K562 (cell line): ENCODE measurements around the gene NHLRC2. TPM values are rescaled to one million over a fixed set of nuclear protein-coding genes. Genes with fewer than 3 reads are reported as not detected.
A peak's percentile ranks its signal among the peaks of the same experiment; 100 is the strongest.

Experiments
- ELK1 ChIP-seq: sonication (generic); formaldehyde crosslinking; IDR thresholded peaks from 2 replicates; pipeline ENCODE4 v1.8.1; 2022; ENCODE audit warnings: missing genetic modification reagents
- ESRRB ChIP-seq: fragments of 250-450 bp; sonication (Bioruptor Pico); IDR thresholded peaks from 2 replicates; pipeline ENCODE4 v1.5.0; 2020; ENCODE audit warnings: mild to moderate bottlenecking, moderate library complexity, borderline replicate concordance
- GATAD2A ChIP-seq: fragments of 450-650 bp; IDR thresholded peaks from 2 replicates; pipeline ENCODE4 v1.6.1; 2017
- HLTF ChIP-seq: fragments of 450-650 bp; IDR thresholded peaks from 2 replicates; pipeline ENCODE4 v1.6.1; 2016
- MCM5 ChIP-seq: fragments of 450-650 bp; IDR thresholded peaks from 2 replicates; pipeline ENCODE4 v1.6.1; 2016; ENCODE audit warnings: low read depth
- NR4A1 ChIP-seq, 2 experiments: fragments of 250-450 bp in 1 of 2; fragments of 450-650 bp in 1 of 2; sonication (Bioruptor Pico) in 1 of 2; IDR thresholded peaks; 2 replicates each; pipeline versions ENCODE4 v1.4.0 to v1.6.1; 2016 to 2020; ENCODE audit warnings: mild to moderate bottlenecking in 2 of 2, missing compliant biosample characterization in 1 of 2, missing genetic modification characterization in 1 of 2, moderate library complexity in 1 of 2
- POLR2H ChIP-seq: IDR thresholded peaks from 2 replicates; pipeline ENCODE4 v1.6.1; 2016; ENCODE audit warnings: missing genetic modification characterization, low read depth, mild to moderate bottlenecking, control low read depth, missing compliant biosample characterization, moderate library complexity
- RBM17 ChIP-seq: fragments of 200-400 bp; formaldehyde crosslinking; IDR thresholded peaks from 2 replicates; pipeline ENCODE4 v1.6.1; 2017; ENCODE audit warnings: low read depth, mild to moderate bottlenecking, low read length, borderline replicate concordance
- ZBTB11 ChIP-seq, 3 experiments: fragments of 200-800 bp in 1 of 3; fragments of 250-450 bp in 1 of 3; fragments of 450-650 bp in 1 of 3; sonication (Bioruptor Pico) in 1 of 3; sonication (Bioruptor generic) in 1 of 3; formaldehyde crosslinking in 1 of 3; IDR thresholded peaks; 2 replicates each; pipeline versions ENCODE4 v1.6.1 to v1.8.0; 2016 to 2022; ENCODE audit warnings: mild to moderate bottlenecking in 2 of 3, missing genetic modification characterization in 2 of 3, missing compliant biosample characterization in 1 of 3, moderate library complexity in 1 of 3
- ZEB2 ChIP-seq: fragments of 450-650 bp; IDR thresholded peaks from 2 replicates; pipeline ENCODE4 v1.6.1; 2016
- ZNF124 ChIP-seq: sonication (generic); formaldehyde crosslinking; IDR thresholded peaks from 2 replicates; pipeline ENCODE4 v1.8.1; 2022; ENCODE audit warnings: missing genetic modification reagents
- ZNF76 ChIP-seq: fragments of 250-450 bp; sonication (Bioruptor Pico); IDR thresholded peaks from 2 replicates; pipeline ENCODE4 v1.4.0; 2020; ENCODE audit warnings: mild to moderate bottlenecking, moderate library complexity, borderline replicate concordance
- polyA plus RNA-seq, 8 experiments: library from polyadenylated mRNA; depleted of rRNA in 4 of 8; stranded (reverse) in 5 of 8; unstranded in 3 of 8; fragments of >200 nt; fragmentation: Nextera tagmentation in 2 of 8; fragmentation: Illumina TruSeq in 1 of 8; extraction: Ambion mirVana in 2 of 8; extraction: Trizol in 1 of 8; gene quantifications; 2 replicates each; pipeline versions ENCODE4 v1.2.1 to v1.2.3, GENCODE V29; 2011 to 2014; ENCODE audit warnings: inconsistent platforms in 1 of 8, missing spikeins in 1 of 8
- total RNA-seq, 7 experiments: library from RNA; depleted of rRNA in 6 of 7; stranded (reverse); fragments of >200 nt in 6 of 7; fragmentation: Illumina TruSeq in 2 of 7; extraction: Trizol in 2 of 7; gene quantifications; 2 replicates each; pipeline versions ENCODE4 v1.2.1 to v1.2.3, GENCODE V29; 2011 to 2021; ENCODE audit warnings: low replicate concordance in 1 of 7
- TF ChIP-seq, protein P1 (sequence below), 2 experiments: fragments of 450-650 bp in 1 of 2; IDR thresholded peaks; 2 replicates each; pipeline ENCODE4 v1.6.1; 2011 to 2017; ENCODE audit warnings: low read depth in 2 of 2, antibody characterized with exemption in 1 of 2, borderline replicate concordance in 1 of 2, low read length in 1 of 2, mild to moderate bottlenecking in 1 of 2, mixed read lengths in 1 of 2; ENCODE audit not compliant: control insufficient read depth in 1 of 2
- TF ChIP-seq, protein P2 (sequence below): fragments of 250-450 bp; sonication (Bioruptor Pico); IDR thresholded peaks from 2 replicates; pipeline ENCODE4 v1.8.0; 2022; ENCODE audit warnings: moderate library complexity, mild to moderate bottlenecking, inconsistent platforms
- TF ChIP-seq, protein P3 (sequence below): fragments of 450-650 bp; IDR thresholded peaks from 2 replicates; pipeline ENCODE4 v1.6.1; 2014; ENCODE audit warnings: low read depth, mild to moderate bottlenecking, moderate library complexity, borderline replicate concordance

NHLRC2 gene
- total and polyA plus RNA-seq, 9 of the 15 experiments (the other 6 are each of a cell fraction or from before 2014, with no cell fraction given), result 1.5 to 22.4 (median 10.3) TPM

DNA sequence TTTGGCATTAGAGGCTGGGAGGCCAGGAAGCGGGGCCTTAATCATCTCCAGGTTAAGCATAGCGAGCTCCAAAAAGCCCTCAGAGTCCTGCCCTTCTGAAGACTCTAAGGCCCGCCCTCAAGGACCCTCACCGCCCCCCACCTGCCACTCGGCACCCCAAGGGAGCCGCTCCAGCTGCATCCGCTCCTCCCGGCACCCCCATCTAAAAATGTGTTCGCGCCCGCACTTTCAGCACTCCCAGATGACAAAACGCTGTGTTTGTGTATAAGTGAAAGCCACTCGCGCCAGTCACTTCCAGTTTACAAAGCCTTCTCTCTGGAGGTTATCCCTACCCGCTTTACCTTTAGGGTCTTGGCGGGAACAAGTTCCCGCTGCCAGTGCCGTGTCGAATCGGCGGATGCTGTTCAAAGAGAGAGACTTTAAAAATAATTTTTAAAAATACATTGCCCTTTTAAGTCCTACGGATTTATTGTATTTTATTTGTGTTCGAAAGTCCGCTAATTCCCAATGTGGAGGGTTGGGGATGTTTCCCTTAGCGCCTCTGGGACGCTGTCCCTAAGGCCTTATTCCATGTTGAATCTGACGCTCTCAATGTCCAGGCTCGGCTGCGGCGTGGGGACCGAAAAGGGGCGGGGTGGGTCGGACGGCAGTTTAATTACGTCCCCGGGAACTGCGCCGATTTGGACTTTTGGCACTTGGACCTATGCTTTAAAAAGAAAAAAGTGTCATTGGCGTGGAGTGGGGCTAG, at the start of gene NHLRC2, which contains the start of gene DCLRE1A (continued):
- TF ChIP-seq ELK1 (CRISPR knock-in tag) (no peak), GATAD2A (no peak), ZNF124 (CRISPR knock-in tag) (no peak), POLR2H (tag) (peak; percentile 24; the same call in 1 of the 2 replicates), ZBTB11 (CRISPR knock-in tag; IDR thresholded peaks at IDR 0.05) (peak in 1 of 3 experiments; percentile 58; a peak in 1 of 6 replicates), NR4A1 (CRISPR knock-in tag; IDR thresholded peaks at IDR 0.05) (no peak), NR4A1 (tag; IDR thresholded peaks at IDR 0.05) (no peak), MCM5 (no peak), HLTF (no peak), ESRRB (no peak), ZNF76 (CRISPR knock-in tag) (no peak), ZEB2 (peak; percentile 100), RBM17 (no peak)
- TF ChIP-seq, protein P1, sequence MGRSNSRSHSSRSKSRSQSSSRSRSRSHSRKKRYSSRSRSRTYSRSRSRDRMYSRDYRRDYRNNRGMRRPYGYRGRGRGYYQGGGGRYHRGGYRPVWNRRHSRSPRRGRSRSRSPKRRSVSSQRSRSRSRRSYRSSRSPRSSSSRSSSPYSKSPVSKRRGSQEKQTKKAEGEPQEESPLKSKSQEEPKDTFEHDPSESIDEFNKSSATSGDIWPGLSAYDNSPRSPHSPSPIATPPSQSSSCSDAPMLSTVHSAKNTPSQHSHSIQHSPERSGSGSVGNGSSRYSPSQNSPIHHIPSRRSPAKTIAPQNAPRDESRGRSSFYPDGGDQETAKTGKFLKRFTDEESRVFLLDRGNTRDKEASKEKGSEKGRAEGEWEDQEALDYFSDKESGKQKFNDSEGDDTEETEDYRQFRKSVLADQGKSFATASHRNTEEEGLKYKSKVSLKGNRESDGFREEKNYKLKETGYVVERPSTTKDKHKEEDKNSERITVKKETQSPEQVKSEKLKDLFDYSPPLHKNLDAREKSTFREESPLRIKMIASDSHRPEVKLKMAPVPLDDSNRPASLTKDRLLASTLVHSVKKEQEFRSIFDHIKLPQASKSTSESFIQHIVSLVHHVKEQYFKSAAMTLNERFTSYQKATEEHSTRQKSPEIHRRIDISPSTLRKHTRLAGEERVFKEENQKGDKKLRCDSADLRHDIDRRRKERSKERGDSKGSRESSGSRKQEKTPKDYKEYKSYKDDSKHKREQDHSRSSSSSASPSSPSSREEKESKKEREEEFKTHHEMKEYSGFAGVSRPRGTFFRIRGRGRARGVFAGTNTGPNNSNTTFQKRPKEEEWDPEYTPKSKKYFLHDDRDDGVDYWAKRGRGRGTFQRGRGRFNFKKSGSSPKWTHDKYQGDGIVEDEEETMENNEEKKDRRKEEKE (IDR thresholded peaks at IDR 0.05; ENCODE audit: borderline replicate concordance in 1 of 2, control insufficient read depth in 1 of 2, low read depth in 2 of 2, low read length in 1 of 2), result no peak
- TF ChIP-seq, protein P2, sequence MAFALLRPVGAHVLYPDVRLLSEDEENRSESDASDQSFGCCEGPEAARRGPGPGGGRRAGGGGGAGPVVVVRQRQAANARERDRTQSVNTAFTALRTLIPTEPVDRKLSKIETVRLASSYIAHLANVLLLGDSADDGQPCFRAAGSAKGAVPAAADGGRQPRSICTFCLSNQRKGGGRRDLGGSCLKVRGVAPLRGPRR (CRISPR knock-in tag), result no peak
- TF ChIP-seq, protein P3, sequence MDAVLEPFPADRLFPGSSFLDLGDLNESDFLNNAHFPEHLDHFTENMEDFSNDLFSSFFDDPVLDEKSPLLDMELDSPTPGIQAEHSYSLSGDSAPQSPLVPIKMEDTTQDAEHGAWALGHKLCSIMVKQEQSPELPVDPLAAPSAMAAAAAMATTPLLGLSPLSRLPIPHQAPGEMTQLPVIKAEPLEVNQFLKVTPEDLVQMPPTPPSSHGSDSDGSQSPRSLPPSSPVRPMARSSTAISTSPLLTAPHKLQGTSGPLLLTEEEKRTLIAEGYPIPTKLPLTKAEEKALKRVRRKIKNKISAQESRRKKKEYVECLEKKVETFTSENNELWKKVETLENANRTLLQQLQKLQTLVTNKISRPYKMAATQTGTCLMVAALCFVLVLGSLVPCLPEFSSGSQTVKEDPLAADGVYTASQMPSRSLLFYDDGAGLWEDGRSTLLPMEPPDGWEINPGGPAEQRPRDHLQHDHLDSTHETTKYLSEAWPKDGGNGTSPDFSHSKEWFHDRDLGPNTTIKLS, result no peak
